GM18505 (cell line): Measurements from ENCODE around the gene DMD.
A peak's percentile ranks its signal among the peaks of the same experiment; 100 is the strongest.

Experiments
- ATAC-seq: cut with Tn5 transposase; IDR thresholded peaks from one replicate; pipeline ENCODE4 v1.9.1; 2021; ENCODE audit not compliant: unreplicated experiment
- POLR2A ChIP-seq: IDR thresholded peaks from 4 replicates; pipeline ENCODE4 v1.6.1; 2011; ENCODE audit warnings: borderline replicate concordance; ENCODE audit not compliant: insufficient read depth, insufficient read length; ENCODE audit errors: extremely low read depth

Gene DMD

GRCh38 chrX:31656013-31656412, 1555.3 kb downstream of the DMD start:
- TF ChIP-seq POLR2A: no peak
- no peak for ATAC-seq

- no peak for ATAC-seq
- TF ChIP-seq POLR2A: no peak
These were observed 1557.9 kb downstream of the DMD start for GRCh38 chrX:31653422-31653821.

GRCh38 chrX:31652650-31653049, 1558.7 kb downstream of the DMD start:
- ATAC-seq: no peak
- no peak for TF ChIP-seq POLR2A

- no peak for ATAC-seq
- no peak for TF ChIP-seq POLR2A
These were observed 1562.1 kb downstream of the DMD start for GRCh38 chrX:31649201-31649600.

GRCh38 chrX:31633349-31633748, 1578.0 kb downstream of the DMD start:
- ATAC-seq: no peak
- no peak for TF ChIP-seq POLR2A

- ATAC-seq: no peak
These were observed 1582.2 kb downstream of the DMD start for GRCh38 chrX:31629195-31629594.

GRCh38 chrX:31609130-31609529, 1602.2 kb downstream of the DMD start:
- no peak for ATAC-seq
- no peak for TF ChIP-seq POLR2A

More at GRCh38 chrX:31629195-31629594, 1582.2 kb downstream of the DMD start:
- TF ChIP-seq POLR2A: no peak

GRCh38 chrX:31608638-31609037, 1602.7 kb downstream of the DMD start:
- TF ChIP-seq POLR2A: no peak
- ATAC-seq: no peak

- no peak for ATAC-seq
- no peak for TF ChIP-seq POLR2A
These were observed 1604.6 kb downstream of the DMD start for GRCh38 chrX:31606771-31607170.

GRCh38 chrX:31604629-31605221, 1606.6 kb downstream of the DMD start:
- ATAC-seq: peak; percentile 70
- no peak for TF ChIP-seq POLR2A

- ATAC-seq: no peak
- no peak for TF ChIP-seq POLR2A
These were observed 1607.8 kb downstream of the DMD start for GRCh38 chrX:31603411-31604120.

GRCh38 chrX:31600823-31601222, 1610.5 kb downstream of the DMD start:
- ATAC-seq: no peak
- TF ChIP-seq POLR2A: no peak

- no peak for TF ChIP-seq POLR2A
- no peak for ATAC-seq
These were observed 1618.0 kb downstream of the DMD start for GRCh38 chrX:31593353-31593752.

- no peak for TF ChIP-seq POLR2A
- ATAC-seq: no peak
These were observed 1620.0 kb downstream of the DMD start for GRCh38 chrX:31591355-31591754.

GRCh38 chrX:31590581-31591114, 1620.7 kb downstream of the DMD start:
- no peak for TF ChIP-seq POLR2A
- no peak for ATAC-seq

GRCh38 chrX:31589503-31589902, 1621.8 kb downstream of the DMD start:
- TF ChIP-seq POLR2A: no peak
- ATAC-seq: no peak
